Mucosa of descending colon (tissue), 3 donors: ENCODE measurements around the gene LTB. TPM values are rescaled to one million over a fixed set of nuclear protein-coding genes. Genes with fewer than 3 reads are reported as not detected.
A peak's percentile ranks its signal among the peaks of the same experiment; 100 is the strongest.

Experiments
- ATAC-seq: fragments of 200-7000 bp; cut with Tn5 transposase; one replicate; pipeline ENCODE4 v1.9.1; 2020; ENCODE audit warnings: mild to moderate bottlenecking, moderate library complexity
- DNase-seq, 3 donors: peaks; one replicate each; pipeline ENCODE4 v3.0.0-alpha.2; 2020
- H3K36me3 ChIP-seq: fragments of 200-600 bp; one replicate; pipeline ENCODE4 v1.8.0; 2021; ENCODE audit warnings: low read depth, mild to moderate bottlenecking
- H3K4me1 ChIP-seq: fragments of 200-600 bp; one replicate; pipeline ENCODE4 v1.8.0; 2021; ENCODE audit warnings: low read depth, mild to moderate bottlenecking
- H3K4me3 ChIP-seq: fragments of 200-600 bp; one replicate; pipeline ENCODE4 v1.8.0; 2021; ENCODE audit warnings: mild to moderate bottlenecking
- H3K9me3 ChIP-seq: fragments of 200-600 bp; one replicate; pipeline ENCODE4 v1.8.0; 2021; ENCODE audit warnings: mild to moderate bottlenecking
- intact Hi-C, 2 donors: fragments of 100-400 bp; cut with DNase I in 1 of 2; cut with micrococcal nuclease in 1 of 2; formaldehyde crosslinking; loops; one replicate each; pipeline versions ENCODE4 v1.11.0 to v1.11.1; 2022; cut with DNase I, micrococcal nuclease
- total RNA-seq, 3 donors: library from RNA; stranded (reverse); fragmentation: NEBNext Ultra II Directional in 2 of 3; extraction: Animal tissue kit (Norgen Biotek cat#: 25700) in 2 of 3; gene quantifications; one replicate each; pipeline versions ENCODE4 v1.2.1 to v1.2.4, GENCODE V29; 2021 to 2023
- TF ChIP-seq, protein P1 (sequence below): fragments of 200-600 bp; IDR thresholded peaks from one replicate; pipeline ENCODE4 v1.8.0; 2022; ENCODE audit warnings: antibody characterized with exemption, mild to moderate bottlenecking
- donor health status: DM: no; HTN: no; CAD: no; lungs with moderate emphysema.
- donor health status: DM: no; HTN: no; CAD: no.
- donor health status: DM: no; HTN: yes; CAD: no.

LTB gene
- total RNA-seq, 3 donors from 2014 or later = 2.1 to 3.4 (median 2.2) TPM

DNA sequence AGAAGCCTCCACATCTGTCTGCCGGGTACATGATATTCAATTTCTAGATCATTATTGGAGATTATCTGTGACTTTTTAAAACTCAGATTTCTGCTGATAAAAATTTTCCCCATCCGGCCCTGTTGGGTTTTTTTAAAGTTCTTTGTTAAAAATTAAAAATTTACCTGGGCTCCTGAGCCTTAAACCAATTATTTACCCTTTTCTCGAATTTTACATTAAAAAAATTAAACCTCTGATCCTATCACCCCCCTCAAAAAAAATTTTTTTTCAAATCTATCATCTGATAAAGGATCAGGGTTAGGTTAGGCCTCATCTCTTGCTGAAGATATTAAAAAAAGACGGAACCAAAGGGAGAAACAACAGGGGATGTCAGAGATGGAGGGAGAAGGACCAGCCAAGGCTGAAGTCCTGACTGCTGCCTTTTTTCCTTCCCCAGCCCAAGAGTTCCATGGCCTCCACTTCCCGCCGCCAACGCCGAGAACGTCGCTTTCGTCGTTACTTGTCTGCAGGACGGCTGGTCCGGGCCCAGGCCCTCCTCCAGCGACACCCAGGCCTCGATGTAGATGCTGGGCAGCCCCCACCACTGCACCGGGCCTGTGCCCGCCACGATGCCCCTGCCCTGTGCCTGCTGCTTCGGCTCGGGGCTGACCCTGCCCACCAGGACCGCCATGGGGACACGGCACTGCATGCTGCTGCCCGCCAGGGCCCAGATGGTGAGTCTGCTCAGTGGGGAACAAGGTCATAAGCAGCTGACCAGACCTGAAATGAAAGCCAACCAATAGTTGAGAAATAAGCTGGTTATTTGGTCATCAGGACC lies 34.3 kb downstream of the LTB start:
- Histone ChIP-seq H3K9me3 (no peaks in the 10 kb centered on the region), H3K4me1 (peaks cover 15% of the 10 kb centered on the region), H3K36me3 (no peaks in the 10 kb centered on the region), H3K4me3 (no peak overlapping the region)
- ATAC-seq (no peak), DNase-seq (peak in 2 of 3 donors; percentile 52 to 69)
- intact Hi-C loops = loop anchor here (5.0 kb wide), 2 partner anchors 44 to 49 kb away; partner anchors contain the start of gene NCR3 (in 1 of the 2)
- TF ChIP-seq, protein P1, sequence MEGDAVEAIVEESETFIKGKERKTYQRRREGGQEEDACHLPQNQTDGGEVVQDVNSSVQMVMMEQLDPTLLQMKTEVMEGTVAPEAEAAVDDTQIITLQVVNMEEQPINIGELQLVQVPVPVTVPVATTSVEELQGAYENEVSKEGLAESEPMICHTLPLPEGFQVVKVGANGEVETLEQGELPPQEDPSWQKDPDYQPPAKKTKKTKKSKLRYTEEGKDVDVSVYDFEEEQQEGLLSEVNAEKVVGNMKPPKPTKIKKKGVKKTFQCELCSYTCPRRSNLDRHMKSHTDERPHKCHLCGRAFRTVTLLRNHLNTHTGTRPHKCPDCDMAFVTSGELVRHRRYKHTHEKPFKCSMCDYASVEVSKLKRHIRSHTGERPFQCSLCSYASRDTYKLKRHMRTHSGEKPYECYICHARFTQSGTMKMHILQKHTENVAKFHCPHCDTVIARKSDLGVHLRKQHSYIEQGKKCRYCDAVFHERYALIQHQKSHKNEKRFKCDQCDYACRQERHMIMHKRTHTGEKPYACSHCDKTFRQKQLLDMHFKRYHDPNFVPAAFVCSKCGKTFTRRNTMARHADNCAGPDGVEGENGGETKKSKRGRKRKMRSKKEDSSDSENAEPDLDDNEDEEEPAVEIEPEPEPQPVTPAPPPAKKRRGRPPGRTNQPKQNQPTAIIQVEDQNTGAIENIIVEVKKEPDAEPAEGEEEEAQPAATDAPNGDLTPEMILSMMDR = no peak

DNA sequence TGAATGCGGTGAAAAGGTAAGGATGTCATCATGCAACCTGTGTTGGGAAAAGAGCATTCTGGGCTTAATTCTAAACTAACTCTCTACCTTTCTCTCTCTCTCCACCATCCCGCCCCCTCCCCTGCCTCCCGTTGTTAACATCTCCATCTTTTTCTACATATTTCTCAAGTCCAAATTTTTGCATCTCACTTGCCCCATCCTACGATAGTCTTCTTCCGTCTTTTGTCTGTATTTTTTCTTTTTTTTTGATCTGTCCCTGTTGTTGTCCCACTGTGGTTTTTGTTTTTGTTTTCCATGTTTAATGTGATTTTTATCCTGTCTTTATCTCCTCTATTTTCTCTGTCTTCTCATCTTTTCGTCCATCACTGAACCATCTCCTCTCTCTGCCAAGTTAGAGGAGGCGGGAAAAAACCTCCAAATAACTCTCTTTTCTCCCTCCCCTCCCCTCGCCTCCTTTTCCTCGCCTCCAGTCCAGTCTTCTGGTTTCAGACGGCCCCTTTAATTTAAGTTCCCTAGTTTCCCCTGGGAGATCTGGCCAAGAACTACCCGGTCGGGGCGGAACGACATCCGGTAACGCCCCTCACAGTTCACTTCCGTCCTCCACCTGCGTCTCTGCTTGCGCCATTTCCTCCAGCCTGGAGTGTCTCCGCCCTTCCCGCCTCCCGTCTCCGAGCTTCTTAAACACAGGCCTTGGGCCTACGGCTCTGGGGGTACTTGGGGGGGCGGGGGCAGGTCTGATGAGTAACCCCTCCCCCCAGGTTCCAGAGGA lies 35.1 kb downstream of the LTB start, which contains the start of gene NFKBIL1:
Gene NFKBIL1, plus strand, starts transcription at position 651 of the 769 bp plus-strand sequence. Its CDS starts 87 bp downstream, at position 738.
- no peaks in the 10 kb centered on the region for H3K9me3 ChIP-seq
- peak within 1 kb of the TSS; percentile 6 for H3K4me3 ChIP-seq
- ATAC-seq (peak; percentile 96), DNase-seq (peak; percentile 93 to 96 (median 96))
- H3K36me3 ChIP-seq = no peaks in the 10 kb centered on the region
- intact Hi-C loops = loop anchor here (5.0 kb wide), 2 partner anchors 45 to 50 kb away; partner anchors contain the start of gene NCR3 (in 1 of the 2)
- H3K4me1 ChIP-seq = peaks cover 15% of the 10 kb centered on the region
- TF ChIP-seq, protein P1 = no peak

DNA sequence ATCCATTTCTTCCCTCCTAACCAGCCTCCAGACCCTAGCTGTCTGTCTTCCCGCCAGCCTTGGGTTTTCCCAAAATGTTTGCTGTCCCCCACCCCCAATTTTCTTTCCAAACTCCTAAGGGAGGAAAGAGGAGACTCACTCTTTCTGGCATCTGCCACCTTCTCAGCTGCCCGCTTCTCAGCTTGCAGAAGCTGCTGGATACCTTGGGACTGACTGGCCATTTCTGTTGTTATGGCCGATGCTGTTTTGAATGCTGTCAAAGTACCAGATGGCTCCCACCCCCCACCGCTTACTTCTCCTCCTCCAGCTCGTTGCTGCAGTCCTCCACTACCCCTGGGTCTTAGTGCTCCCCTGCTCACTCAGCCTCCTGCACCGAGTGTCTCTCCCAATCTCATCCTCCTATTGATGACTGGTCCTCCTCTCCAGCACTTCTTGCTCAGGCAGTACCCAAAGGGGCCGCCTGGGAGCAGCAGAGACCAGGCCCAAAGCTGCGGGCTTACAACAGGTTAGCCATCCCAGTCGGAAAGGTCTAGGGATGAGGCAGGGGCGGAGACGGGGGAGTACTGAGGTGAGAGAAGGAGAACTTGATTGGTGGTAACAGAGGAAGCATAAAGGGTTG lies 35.8 kb downstream of the LTB start, which contains the start of gene ATP6V1G2:
Gene ATP6V1G2, minus strand, starts transcription at position 270 of the 619 bp plus-strand sequence. Its CDS starts 49 bp downstream, at position 221.
- H3K4me1 ChIP-seq = peaks cover 15% of the 10 kb centered on the region
- peak; percentile 76 for ATAC-seq
- peak; percentile 91 to 95 (median 95) for DNase-seq
- intact Hi-C loops = loop anchor here (5.0 kb wide), 2 partner anchors 46 to 51 kb away; partner anchors contain the start of gene NCR3 (in 1 of the 2)
- peak within 1 kb of the TSS; percentile 6 for H3K4me3 ChIP-seq
- H3K36me3 ChIP-seq = no peaks in the 10 kb centered on the region
- no peaks in the 10 kb centered on the region for H3K9me3 ChIP-seq
- TF ChIP-seq, protein P1 = peak; percentile 92

DNA sequence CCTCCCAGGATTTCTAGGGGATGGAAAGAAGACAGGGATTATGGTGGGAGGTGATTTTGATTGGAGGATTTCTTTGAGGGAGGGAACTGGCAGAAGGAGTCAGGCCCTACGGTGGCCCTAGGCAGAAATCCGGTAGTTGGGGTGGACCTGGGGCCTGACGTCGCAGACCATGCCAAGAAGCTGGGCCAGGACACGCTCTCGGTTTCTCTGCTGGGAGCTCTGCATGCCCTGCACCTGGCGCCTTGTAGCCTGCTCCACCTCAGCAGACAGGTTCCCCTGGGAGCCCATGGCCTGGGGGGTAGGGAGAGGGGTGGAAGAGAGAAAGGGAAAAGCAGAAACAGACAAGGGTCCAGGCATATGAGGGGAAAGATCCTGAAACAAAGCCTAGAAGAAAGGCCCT lies 36.9 kb downstream of the LTB start:
- H3K4me1 ChIP-seq = peaks cover 18% of the 10 kb centered on the region
- TF ChIP-seq, protein P1 = no peak
- ATAC-seq = no peak
- intact Hi-C loops = loop anchor here (5.0 kb wide), 2 partner anchors 47 to 52 kb away; partner anchors contain the start of gene NCR3 (in 1 of the 2)
- no peak overlapping the region for H3K4me3 ChIP-seq
- no peak for DNase-seq
- H3K36me3 ChIP-seq = no peaks in the 10 kb centered on the region
- H3K9me3 ChIP-seq = no peaks in the 10 kb centered on the region

DNA sequence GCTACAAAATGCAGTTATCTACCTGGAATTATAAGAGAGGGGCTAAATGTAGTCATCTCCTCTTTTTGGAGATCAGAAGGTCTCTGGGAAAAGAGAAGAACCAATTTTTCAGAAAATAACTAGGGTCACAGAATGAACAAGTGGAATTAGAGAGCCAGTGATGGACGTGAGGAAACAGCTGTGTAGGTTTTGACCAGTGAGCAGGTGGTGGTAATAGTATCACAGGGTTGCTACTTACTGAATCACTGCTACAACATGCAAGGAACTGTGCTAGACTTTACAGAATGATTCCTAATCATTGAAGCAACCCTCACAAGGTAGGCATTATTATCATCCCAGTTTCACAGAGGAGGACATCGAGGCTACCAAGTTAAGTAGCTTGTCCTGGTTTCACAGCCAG lies 37.5 kb downstream of the LTB start:
- ATAC-seq (no peak), DNase-seq (no peak)
- no peak overlapping the region for H3K4me3 ChIP-seq
- H3K4me1 ChIP-seq = peaks cover 25% of the 10 kb centered on the region
- no peaks in the 10 kb centered on the region for H3K9me3 ChIP-seq
- TF ChIP-seq, protein P1 = no peak
- intact Hi-C loops = loop anchor here (5.0 kb wide), 2 partner anchors 48 to 53 kb away; partner anchors contain the start of gene NCR3 (in 1 of the 2)
- no peaks in the 10 kb centered on the region for H3K36me3 ChIP-seq
